Measurements from ENCODE around the gene SULT1E1. TPM values are rescaled to one million over a fixed set of nuclear protein-coding genes. Genes with fewer than 3 reads are reported as not detected.

Gene SULT1E1, protein sequence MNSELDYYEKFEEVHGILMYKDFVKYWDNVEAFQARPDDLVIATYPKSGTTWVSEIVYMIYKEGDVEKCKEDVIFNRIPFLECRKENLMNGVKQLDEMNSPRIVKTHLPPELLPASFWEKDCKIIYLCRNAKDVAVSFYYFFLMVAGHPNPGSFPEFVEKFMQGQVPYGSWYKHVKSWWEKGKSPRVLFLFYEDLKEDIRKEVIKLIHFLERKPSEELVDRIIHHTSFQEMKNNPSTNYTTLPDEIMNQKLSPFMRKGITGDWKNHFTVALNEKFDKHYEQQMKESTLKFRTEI
- total RNA-seq, result 15.3 and 24.9 TPM in 2 replicates
- long read RNA-seq, transcript SULT1E1-201 (8 exons, 1,780 nt), result major isoform, 82 of 94 reads
- long read RNA-seq, partial matches to known transcripts, result 0 of 94 reads
- long read RNA-seq, other reads (novel, unspliced or antisense), result 12 of 94 reads

DNA sequence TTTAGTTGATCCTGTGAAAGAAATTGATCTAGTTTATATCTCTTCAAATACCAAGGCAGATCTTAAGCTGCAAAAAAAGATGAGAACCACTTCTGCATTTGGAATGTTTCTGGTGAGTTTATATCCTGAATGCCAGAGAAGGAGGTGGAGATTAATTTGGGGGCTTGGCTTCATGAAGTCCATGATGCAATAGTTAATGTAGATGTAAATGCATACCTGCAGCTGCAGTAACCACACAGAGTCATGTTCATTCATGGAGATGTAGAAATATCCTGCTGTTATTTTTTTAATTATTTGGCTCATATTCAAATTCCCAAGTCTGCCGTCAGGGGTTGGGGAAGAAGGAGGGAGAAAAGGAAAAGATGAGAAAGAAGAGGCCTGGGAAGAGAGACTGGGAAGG is at the start of gene SULT1E1:
Gene SULT1E1 (minus strand): TSS at position 94 of the 400 bp plus-strand sequence. CDS start 2,501 bp downstream, outside the sequence.
- no peak within 1 kb of the TSS for H3K4me3 Mint-ChIP-seq (ENCODE audit: low read depth)
- TF ChIP-seq, protein P1, sequence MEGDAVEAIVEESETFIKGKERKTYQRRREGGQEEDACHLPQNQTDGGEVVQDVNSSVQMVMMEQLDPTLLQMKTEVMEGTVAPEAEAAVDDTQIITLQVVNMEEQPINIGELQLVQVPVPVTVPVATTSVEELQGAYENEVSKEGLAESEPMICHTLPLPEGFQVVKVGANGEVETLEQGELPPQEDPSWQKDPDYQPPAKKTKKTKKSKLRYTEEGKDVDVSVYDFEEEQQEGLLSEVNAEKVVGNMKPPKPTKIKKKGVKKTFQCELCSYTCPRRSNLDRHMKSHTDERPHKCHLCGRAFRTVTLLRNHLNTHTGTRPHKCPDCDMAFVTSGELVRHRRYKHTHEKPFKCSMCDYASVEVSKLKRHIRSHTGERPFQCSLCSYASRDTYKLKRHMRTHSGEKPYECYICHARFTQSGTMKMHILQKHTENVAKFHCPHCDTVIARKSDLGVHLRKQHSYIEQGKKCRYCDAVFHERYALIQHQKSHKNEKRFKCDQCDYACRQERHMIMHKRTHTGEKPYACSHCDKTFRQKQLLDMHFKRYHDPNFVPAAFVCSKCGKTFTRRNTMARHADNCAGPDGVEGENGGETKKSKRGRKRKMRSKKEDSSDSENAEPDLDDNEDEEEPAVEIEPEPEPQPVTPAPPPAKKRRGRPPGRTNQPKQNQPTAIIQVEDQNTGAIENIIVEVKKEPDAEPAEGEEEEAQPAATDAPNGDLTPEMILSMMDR (IDR thresholded peaks at IDR 0.05; ENCODE audit: unreplicated experiment), result no peak
- no peaks in the 10 kb centered on the region for H3K27me3 Mint-ChIP-seq
- no peaks in the 10 kb centered on the region for H3K36me3 Mint-ChIP-seq (ENCODE audit: insufficient read depth)
- no peak within 1 kb of the TSS for H3K27ac Mint-ChIP-seq
- H3K9me3 Mint-ChIP-seq (ENCODE audit: low read depth), result peaks cover 4% of the 10 kb centered on the region
- DNase-seq (ENCODE audit: low spot score, unreplicated experiment), result no peak
- peaks cover 4% of the 10 kb centered on the region for H3K4me1 Mint-ChIP-seq (ENCODE audit: low read depth)

DNA sequence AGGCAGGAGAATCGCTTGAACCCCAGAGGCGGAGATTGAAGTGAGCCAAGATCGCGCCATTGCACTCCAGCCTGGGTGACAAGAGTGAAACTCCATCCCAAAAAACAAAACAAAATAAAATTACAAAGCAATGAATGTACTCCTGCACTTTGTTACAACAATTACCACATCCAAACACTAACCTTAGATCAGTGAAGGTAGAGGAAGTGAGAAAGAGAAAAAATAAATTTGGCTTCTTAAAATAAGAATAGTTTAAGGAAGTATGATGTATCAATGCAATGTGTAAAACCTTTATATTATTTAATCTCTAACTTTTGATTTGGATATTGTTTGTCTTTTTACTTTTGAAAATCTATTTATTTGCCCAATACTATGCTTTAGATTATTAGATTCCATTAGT is 49.2 kb upstream of the SULT1E1 start:
- Mint-ChIP-seq H3K27ac (no peak overlapping the region), H3K9me3 (ENCODE audit: low read depth) (peaks cover 6% of the 10 kb centered on the region), H3K4me3 (ENCODE audit: low read depth) (no peak overlapping the region), H3K4me1 (ENCODE audit: low read depth) (no peaks in the 10 kb centered on the region), H3K27me3 (no peaks in the 10 kb centered on the region), H3K36me3 (ENCODE audit: insufficient read depth) (no peaks in the 10 kb centered on the region)
- TF ChIP-seq, protein P1 (IDR thresholded peaks at IDR 0.05; ENCODE audit: unreplicated experiment), result no peak
- DNase-seq (ENCODE audit: low spot score, unreplicated experiment), result no peak

DNA sequence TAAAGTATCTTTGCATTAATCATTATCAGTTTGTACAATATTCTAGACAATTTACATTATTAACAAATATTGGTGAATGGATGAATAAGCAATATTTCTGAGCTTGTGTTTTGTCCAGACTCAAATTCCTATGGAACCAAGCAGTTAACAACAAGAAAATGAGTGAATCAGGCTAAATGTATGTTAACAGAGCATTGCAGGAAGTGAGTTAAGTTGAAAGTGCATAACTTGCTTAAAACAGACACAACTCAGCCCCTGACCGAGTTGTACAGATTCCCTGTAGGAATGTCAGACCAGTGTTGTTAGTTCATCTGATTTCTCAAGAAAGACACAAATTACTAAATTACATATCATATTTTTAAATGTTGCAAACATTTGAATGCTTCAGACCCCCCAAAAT is 47.2 kb upstream of the SULT1E1 start:
- TF ChIP-seq, protein P1 (IDR thresholded peaks at IDR 0.05; ENCODE audit: unreplicated experiment), result no peak
- Mint-ChIP-seq H3K36me3 (ENCODE audit: insufficient read depth) (no peaks in the 10 kb centered on the region), H3K27ac (no peak overlapping the region), H3K27me3 (no peaks in the 10 kb centered on the region), H3K9me3 (ENCODE audit: low read depth) (peaks cover 14% of the 10 kb centered on the region), H3K4me1 (ENCODE audit: low read depth) (no peaks in the 10 kb centered on the region), H3K4me3 (ENCODE audit: low read depth) (no peak overlapping the region)
- DNase-seq (ENCODE audit: low spot score, unreplicated experiment), result no peak

DNA sequence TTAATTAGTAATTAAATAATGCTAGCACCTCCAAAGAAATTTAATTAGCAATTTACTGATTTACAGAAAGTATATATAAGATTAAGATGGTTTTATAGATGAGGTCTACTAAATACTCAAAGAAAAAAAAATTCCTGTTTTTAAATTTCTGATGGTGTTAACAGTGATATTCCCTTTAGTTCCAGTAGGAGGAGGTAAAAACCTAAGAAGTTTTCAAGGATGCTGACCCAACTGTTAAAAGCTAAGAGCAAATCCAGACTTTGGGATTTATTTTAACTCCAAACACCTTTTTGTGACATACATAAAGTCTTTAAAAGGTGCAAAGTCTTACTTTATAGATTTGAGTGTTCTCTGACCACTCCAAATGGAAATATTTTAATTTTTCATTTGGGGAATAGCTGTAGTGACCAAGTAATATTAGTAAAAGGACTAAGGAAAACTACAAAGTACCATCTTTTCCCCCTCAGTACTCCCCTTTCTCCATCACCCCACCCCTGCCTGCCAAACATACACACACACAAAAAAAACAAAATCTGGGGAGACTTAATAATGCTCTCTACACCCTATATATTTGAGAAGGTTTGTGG is 36.7 kb upstream of the SULT1E1 start:
- Mint-ChIP-seq H3K4me3 (ENCODE audit: low read depth) (no peak overlapping the region), H3K4me1 (ENCODE audit: low read depth) (peaks cover 2% of the 10 kb centered on the region), H3K27ac (no peak overlapping the region), H3K27me3 (no peaks in the 10 kb centered on the region), H3K36me3 (ENCODE audit: insufficient read depth) (no peaks in the 10 kb centered on the region), H3K9me3 (ENCODE audit: low read depth) (no peaks in the 10 kb centered on the region)
- no peak for DNase-seq (ENCODE audit: low spot score, unreplicated experiment)
- TF ChIP-seq, protein P1 (IDR thresholded peaks at IDR 0.05; ENCODE audit: unreplicated experiment), result peak; percentile 70

DNA sequence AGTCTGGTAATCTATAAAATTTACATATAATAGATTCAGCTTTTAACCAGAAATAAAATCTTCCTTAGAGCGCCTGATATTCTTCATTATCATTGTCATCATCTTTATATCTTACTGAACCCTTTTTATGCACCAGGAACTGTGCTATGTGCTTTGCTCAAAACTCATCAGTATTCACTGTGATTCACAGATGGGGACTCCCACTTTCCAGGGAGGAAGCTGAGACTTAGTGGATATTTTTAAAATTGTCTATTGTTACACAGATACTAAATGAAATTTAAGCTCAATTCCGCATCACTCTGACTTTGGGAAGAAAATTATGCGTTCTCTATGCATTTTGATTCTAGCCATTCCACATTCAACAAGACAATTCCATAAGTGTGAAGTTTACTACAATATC is 34.8 kb upstream of the SULT1E1 start:
- Mint-ChIP-seq H3K27me3 (no peaks in the 10 kb centered on the region), H3K27ac (no peak overlapping the region), H3K4me3 (ENCODE audit: low read depth) (no peak overlapping the region), H3K4me1 (ENCODE audit: low read depth) (peaks cover 2% of the 10 kb centered on the region), H3K9me3 (ENCODE audit: low read depth) (no peaks in the 10 kb centered on the region), H3K36me3 (ENCODE audit: insufficient read depth) (no peaks in the 10 kb centered on the region)
- no peak for DNase-seq (ENCODE audit: low spot score, unreplicated experiment)
- TF ChIP-seq, protein P1 (IDR thresholded peaks at IDR 0.05; ENCODE audit: unreplicated experiment), result no peak

Measured in progenitor cell of endocrine pancreas (in vitro differentiated cells).